GM21576 (cell line): ENCODE data around the gene NOD1.
A peak's percentile ranks its signal among the peaks of the same experiment; 100 is the strongest.

ENCODE experiments used
- ATAC-seq: cut with Tn5 transposase; IDR thresholded peaks from one replicate; pipeline ENCODE4 v1.9.1; 2021; ENCODE audit warnings: mild to moderate bottlenecking, moderate library complexity; ENCODE audit not compliant: unreplicated experiment

The NOD1 gene

GRCh38 chr7:30470771-30471170 lies 7.8 kb downstream of the NOD1 start:
- ATAC-seq, result no peak

GRCh38 chr7:30470163-30470770 lies 8.3 kb downstream of the NOD1 start:
- ATAC-seq, result no peak

GRCh38 chr7:30469303-30469702 lies 9.3 kb downstream of the NOD1 start:
- ATAC-seq, result no peak

GRCh38 chr7:30468791-30469190 lies 9.8 kb downstream of the NOD1 start:
- no peak for ATAC-seq

GRCh38 chr7:30468041-30468440 lies 10.5 kb downstream of the NOD1 start:
- ATAC-seq, result no peak

- ATAC-seq, result no peak
Measured at GRCh38 chr7:30467271-30467670, 11.3 kb downstream of the NOD1 start.

- ATAC-seq, result no peak
Measured at GRCh38 chr7:30466266-30466665, 12.3 kb downstream of the NOD1 start.

DNA sequence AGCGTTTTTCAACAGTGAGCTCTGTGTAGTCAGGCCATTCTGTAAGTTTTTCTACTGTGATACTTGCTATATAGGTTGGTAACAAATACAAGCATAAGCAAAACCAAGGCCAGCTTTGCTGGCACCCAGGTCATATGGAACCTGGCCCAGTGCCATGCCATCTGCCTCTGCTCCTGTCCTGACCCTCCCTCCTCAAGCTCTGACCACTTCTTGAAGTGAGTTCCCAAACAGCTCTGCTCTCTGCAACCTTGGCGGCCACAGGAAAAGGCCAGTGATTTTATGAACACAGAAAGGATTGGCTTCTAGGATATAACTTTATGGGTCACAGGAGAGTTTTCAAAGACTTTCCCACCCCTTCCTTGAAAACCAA lies 12.8 kb downstream of the NOD1 start:
- ATAC-seq, result no peak

GRCh38 chr7:30465046-30465810 lies 13.4 kb downstream of the NOD1 start:
- no peak for ATAC-seq

DNA sequence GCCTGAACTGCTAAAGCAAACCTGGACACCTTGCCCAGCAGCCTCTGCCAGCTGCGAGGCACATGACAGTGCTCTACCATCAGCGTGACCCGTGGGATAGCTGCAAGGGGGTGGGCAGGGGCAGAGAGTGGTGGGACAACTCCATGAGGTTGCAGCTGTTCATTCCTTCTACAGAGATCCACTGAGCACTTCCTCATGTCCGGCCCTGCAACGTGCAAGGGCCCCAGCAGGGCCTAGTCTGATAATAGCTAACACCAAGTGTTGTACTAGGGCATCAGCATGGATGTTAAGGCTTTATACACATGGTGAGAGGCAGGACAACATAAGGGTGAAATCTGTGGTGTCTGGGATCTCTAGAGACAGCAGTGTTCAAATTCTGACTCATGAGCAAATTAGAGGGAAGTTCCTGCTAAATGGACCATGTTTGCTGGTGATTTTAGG lies 14.3 kb downstream of the NOD1 start:
- ATAC-seq, result no peak

DNA sequence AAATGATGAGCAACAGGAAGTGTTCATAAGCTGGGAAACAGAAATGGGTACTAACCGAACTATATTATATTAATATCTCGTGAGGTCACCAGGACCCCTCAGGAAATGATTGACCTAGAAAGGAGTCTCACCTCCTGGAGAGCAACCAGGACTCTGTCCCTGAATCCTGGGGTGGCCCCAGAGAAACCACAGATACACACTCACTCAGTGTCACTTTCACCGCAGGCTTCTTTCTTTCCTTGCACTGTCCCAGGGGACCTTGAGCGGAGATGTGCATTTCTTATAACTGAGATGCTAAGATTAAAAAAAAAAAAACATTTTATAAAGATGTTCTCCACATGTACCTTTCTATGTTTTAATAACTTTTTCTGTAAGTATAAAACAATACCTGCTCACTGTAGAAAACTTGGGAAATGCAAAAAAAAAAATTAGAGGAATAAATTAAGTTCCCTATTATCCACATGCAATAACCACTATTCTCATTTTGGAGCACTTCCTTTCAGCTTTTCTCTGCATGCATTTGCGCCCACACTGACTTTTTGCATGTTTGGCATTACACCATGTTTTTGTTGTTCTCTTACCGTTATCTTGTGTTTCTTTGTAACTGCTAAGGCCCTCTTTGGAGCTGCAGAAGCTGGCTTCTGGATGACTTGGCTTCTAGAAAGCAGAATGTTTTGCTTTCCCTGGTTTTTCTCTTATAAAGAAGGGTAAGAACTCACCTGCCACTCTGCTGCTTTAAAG lies 15.0 kb downstream of the NOD1 start:
- peak; percentile 69 for ATAC-seq

GRCh38 chr7:30462179-30462578 lies 16.4 kb downstream of the NOD1 start:
- ATAC-seq, result no peak

DNA sequence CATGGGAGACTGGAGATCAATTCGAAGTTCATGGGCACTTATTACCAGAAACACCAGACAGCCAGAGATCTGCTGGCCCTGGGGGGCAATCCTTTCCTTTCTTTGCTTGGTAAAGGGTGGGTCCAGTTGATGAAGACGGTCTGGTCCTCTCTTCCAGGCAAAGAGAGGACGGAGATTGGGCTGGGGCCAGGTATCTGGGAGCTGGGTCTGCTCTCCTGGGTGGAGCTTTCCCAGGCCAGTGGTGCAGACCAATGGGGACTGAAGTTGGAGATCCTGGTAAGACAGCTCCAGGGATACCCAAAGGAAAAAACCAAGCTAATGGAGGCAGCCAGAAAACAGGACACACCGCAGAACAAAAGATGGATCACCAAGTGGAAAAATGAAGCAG lies 18.3 kb downstream of the NOD1 start:
- ATAC-seq, result no peak

GRCh38 chr7:30459591-30460245 lies 18.9 kb downstream of the NOD1 start:
- no peak for ATAC-seq

- ATAC-seq, result no peak
Measured at GRCh38 chr7:30458311-30458710, 20.3 kb downstream of the NOD1 start.

GRCh38 chr7:30453921-30454320 lies 24.7 kb downstream of the NOD1 start:
- ATAC-seq, result no peak

DNA sequence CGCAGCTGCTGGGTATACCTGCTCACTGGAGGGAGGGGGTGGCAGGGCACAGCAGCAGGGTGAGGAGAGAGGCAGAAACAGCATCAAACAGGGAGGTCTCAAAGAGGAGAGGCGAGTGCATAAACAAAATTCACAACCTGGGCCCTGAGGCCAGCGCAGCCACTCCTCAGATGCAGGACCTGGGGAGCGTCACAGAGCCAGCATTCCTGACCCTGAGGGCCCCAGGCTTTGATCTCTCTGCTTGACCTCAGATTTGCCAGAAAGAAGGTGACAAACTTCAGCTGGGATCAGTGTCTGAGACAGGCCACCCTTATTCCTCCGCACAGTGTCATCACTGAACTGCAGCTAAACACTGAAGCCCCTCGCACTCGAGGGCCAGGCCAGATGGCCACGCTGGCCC lies 25.6 kb downstream of the NOD1 start:
- no peak for ATAC-seq

GRCh38 chr7:30452280-30452930 lies 26.2 kb downstream of the NOD1 start:
- no peak for ATAC-seq

DNA sequence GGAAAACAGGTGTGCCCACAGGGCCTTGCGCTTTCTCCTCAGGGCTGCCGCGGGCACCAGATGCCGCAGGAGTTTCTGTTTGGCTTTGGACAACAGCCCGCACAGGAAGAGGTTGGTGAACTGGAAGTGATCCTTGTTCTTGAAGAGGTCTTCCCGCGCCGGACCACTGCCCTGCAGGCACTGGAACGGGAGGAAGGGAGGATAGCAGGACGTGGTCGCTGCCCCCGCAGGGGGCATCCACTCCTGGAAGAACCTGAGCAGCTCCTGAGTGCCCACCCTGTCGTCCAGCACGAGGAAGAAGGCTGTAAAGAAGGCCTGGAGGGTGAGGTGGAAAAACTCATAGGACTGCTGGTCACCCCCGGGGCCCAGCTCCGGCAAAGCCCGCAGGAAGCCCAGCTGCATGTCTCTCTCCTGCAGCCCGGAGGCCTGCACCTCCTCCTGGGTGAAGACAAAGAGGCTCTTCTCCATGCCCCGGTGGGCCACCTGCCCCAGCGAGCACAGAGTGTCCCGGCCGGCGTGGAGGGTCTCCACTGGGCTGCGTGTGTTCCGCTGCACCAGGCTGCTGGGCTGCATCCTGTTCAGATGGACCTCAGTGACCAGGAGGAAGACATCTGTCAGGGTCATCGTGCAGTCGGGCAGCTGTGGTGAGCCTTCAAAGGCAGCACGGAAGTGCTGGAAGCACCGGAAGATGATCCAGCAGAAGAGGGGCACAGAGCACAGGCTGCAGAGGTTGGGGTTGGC lies 26.9 kb downstream of the NOD1 start:
- no peak for ATAC-seq

DNA sequence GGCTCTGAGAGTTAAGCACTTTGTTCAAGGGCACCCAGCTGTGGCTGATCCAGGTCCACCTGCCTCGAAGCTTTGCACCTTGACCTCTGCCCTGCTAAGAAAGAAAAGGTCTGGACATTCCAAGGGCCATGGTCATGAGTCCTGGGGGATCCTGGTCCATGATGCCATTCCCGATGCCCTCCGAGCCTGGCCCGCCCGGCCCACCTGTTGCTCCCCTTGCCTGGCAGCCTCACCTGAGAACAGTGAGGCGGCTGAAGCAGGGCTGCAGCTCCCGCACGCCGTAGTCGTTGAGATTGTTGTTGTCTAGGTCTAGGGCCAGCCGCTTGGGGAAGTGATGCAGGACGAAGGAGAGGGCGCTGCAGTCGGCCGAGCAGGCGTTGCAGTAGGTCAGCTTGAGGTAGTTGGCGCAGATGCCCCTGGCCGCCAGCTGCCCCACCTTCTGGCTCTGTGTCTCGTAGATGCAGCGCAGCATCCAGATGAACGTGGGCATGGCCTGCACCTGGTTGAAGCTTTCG lies 27.5 kb downstream of the NOD1 start:
- ATAC-seq, result no peak
